Fibroblast of lung (primary cell): Measurements from ENCODE around the gene ABLIM3. TPM values are rescaled to one million over a fixed set of nuclear protein-coding genes. Genes with fewer than 3 reads are reported as not detected.

Source experiments
- DNase-seq, 2 donors: peaks; one replicate each; pipeline versions ENCODE4 v3.0.0 to v3.0.0-alpha.2; 2010; ENCODE audit warnings: low read depth in 2 of 2
- H2AFZ ChIP-seq: 2 replicates; pipeline ENCODE4 v1.5.1; 2012; ENCODE audit warnings: low read length, control low read depth, inconsistent platforms
- H3K27ac ChIP-seq: 2 replicates; pipeline ENCODE4 v1.5.1; 2011; ENCODE audit warnings: low read length, control low read depth; ENCODE audit not compliant: insufficient read depth
- H3K27me3 ChIP-seq: 2 replicates; pipeline ENCODE4 v1.5.1; 2011; ENCODE audit warnings: mild to moderate bottlenecking, low read length; ENCODE audit not compliant: control insufficient read depth, insufficient read depth
- H3K36me3 ChIP-seq: 2 replicates; pipeline ENCODE4 v1.5.1; 2011; ENCODE audit warnings: low read length; ENCODE audit not compliant: control insufficient read depth, insufficient read depth
- H3K4me1 ChIP-seq: 2 replicates; pipeline ENCODE4 v1.5.1; 2011; ENCODE audit warnings: low read length; ENCODE audit not compliant: control insufficient read depth, insufficient read depth; ENCODE audit errors: extremely low read depth
- H3K4me2 ChIP-seq: 2 replicates; pipeline ENCODE4 v1.5.1; 2011; ENCODE audit warnings: low read length, control low read depth; ENCODE audit not compliant: insufficient read depth; ENCODE audit errors: extremely low read depth
- H3K4me3 ChIP-seq, 4 experiments: fragments of 200-600 bp in 1 of 4; sonication (generic) in 1 of 4; replicated peaks in 1 of 4; 2 replicates each; pipeline ENCODE4 v1.5.1; 2011 to 2016; ENCODE audit warnings: low read length in 4 of 4, low read depth in 3 of 4, mild to moderate bottlenecking in 3 of 4, control low read depth in 2 of 4, inconsistent platforms in 1 of 4, mixed read lengths in 1 of 4; ENCODE audit not compliant: insufficient read depth in 1 of 4; ENCODE audit errors: control extremely low read depth in 1 of 4
- H3K79me2 ChIP-seq: 2 replicates; pipeline ENCODE4 v1.5.1; 2012; ENCODE audit warnings: mild to moderate bottlenecking, low read length, inconsistent platforms; ENCODE audit not compliant: control insufficient read depth, insufficient read depth
- H3K9ac ChIP-seq: 2 replicates; pipeline ENCODE4 v1.5.1; 2011; ENCODE audit warnings: mild to moderate bottlenecking, low read length, control low read depth; ENCODE audit not compliant: insufficient read depth
- H3K9me3 ChIP-seq: 2 replicates; pipeline ENCODE4 v1.5.1; 2012; ENCODE audit warnings: low read depth, low read length; ENCODE audit not compliant: control insufficient read depth, insufficient read depth
- H4K20me1 ChIP-seq: 2 replicates; pipeline ENCODE4 v1.5.1; 2011; ENCODE audit warnings: low read length; ENCODE audit not compliant: control insufficient read depth, insufficient read depth; ENCODE audit errors: extremely low read depth
- EZH2 ChIP-seq: IDR thresholded peaks from 2 replicates; pipeline ENCODE4 v1.5.1; 2012; ENCODE audit warnings: low read length, control low read depth, mild to moderate bottlenecking; ENCODE audit errors: missing control alignments
- polyA plus RNA-seq, 2 donors: library from polyadenylated mRNA; depleted of rRNA in 1 of 2; stranded (reverse) in 1 of 2; unstranded in 1 of 2; fragments of >200 nt; gene quantifications; 2 replicates each; pipeline ENCODE4 v1.2.1, GENCODE V29; 2011 to 2012; ENCODE audit warnings: missing spikeins in 1 of 2
- total RNA-seq: library from RNA; depleted of rRNA; stranded (reverse); fragments of >200 nt; gene quantifications from 2 replicates; pipeline ENCODE4 v1.2.1, GENCODE V29; 2014
- TF ChIP-seq, protein P1 (sequence below), 2 donors: IDR thresholded peaks in 1 of 2; conservative IDR thresholded peaks in 1 of 2; 1 replicate in 1 of 2; 2 replicates in 1 of 2; pipeline ENCODE4 v1.5.1; 2011 to 2012; ENCODE audit warnings: low read length in 2 of 2, control low read depth in 1 of 2, inconsistent platforms in 1 of 2, low read depth in 1 of 2, mild to moderate bottlenecking in 1 of 2

Gene ABLIM3
- total and polyA plus RNA-seq, 2 donors (not counting 1 experiment from before 2014, with no cell fraction given), result 48.1 to 49.9 TPM

- no peaks in the 10 kb centered on the region for H3K27me3 ChIP-seq
- H3K9me3 ChIP-seq, result no peaks in the 10 kb centered on the region
- no peaks in the 10 kb centered on the region for H4K20me1 ChIP-seq
- H3K79me2 ChIP-seq, result no peaks in the 10 kb centered on the region
- H3K4me1 ChIP-seq, result peaks cover 64% of the 10 kb centered on the region
- H2AFZ ChIP-seq, result no peak overlapping the region
- peaks cover 11% of the 10 kb centered on the region for H3K36me3 ChIP-seq
- no peak for TF ChIP-seq EZH2
- TF ChIP-seq, protein P1, sequence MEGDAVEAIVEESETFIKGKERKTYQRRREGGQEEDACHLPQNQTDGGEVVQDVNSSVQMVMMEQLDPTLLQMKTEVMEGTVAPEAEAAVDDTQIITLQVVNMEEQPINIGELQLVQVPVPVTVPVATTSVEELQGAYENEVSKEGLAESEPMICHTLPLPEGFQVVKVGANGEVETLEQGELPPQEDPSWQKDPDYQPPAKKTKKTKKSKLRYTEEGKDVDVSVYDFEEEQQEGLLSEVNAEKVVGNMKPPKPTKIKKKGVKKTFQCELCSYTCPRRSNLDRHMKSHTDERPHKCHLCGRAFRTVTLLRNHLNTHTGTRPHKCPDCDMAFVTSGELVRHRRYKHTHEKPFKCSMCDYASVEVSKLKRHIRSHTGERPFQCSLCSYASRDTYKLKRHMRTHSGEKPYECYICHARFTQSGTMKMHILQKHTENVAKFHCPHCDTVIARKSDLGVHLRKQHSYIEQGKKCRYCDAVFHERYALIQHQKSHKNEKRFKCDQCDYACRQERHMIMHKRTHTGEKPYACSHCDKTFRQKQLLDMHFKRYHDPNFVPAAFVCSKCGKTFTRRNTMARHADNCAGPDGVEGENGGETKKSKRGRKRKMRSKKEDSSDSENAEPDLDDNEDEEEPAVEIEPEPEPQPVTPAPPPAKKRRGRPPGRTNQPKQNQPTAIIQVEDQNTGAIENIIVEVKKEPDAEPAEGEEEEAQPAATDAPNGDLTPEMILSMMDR (conservative IDR thresholded peaks at IDR 0.05 in 1 of 2, IDR thresholded peaks at IDR 0.05 in 1 of 2; ENCODE audit: low read depth in 1 of 2, low read length in 2 of 2), result no peak
- H3K9ac ChIP-seq, result no peak overlapping the region
- no peak overlapping the region for H3K4me3 ChIP-seq
- DNase-seq, result no peak
- H3K27ac ChIP-seq, result no peak overlapping the region
- no peak overlapping the region for H3K4me2 ChIP-seq
These were observed 66.5 kb downstream of the ABLIM3 start for GRCh38 chr5:149207831-149208230.

DNA sequence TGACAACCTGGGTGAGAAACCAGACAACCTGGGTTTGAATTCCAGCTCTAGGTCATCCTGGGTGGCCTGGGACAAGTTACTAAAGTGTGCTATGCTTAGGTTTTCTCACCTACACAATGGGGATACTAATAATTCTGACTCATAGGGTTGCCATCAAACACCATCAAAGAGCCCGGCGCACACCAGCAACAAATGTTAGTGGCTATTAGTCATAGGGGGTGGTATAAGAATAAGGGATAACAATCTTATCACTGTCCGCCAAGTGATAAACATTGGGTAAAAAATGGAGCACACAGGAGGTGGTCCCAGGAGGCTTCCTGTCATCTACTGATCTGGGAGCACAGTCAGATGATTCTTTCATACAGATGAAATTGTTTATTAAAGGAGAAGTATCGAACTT, 68.9 kb downstream of the ABLIM3 start:
- H3K79me2 ChIP-seq, result no peaks in the 10 kb centered on the region
- no peaks in the 10 kb centered on the region for H4K20me1 ChIP-seq
- peaks cover 5% of the 10 kb centered on the region for H3K36me3 ChIP-seq
- H3K27me3 ChIP-seq, result no peaks in the 10 kb centered on the region
- H3K9ac ChIP-seq, result no peak overlapping the region
- no peak for TF ChIP-seq EZH2
- TF ChIP-seq, protein P1 (conservative IDR thresholded peaks at IDR 0.05 in 1 of 2, IDR thresholded peaks at IDR 0.05 in 1 of 2; ENCODE audit: low read depth in 1 of 2, low read length in 2 of 2), result no peak
- no peak overlapping the region for H2AFZ ChIP-seq
- peak overlapping the region; percentile 93 for H3K27ac ChIP-seq
- H3K4me2 ChIP-seq, result no peak overlapping the region
- peaks cover 61% of the 10 kb centered on the region for H3K4me1 ChIP-seq
- DNase-seq, result peak; percentile 80 to 90
- H3K9me3 ChIP-seq, result no peaks in the 10 kb centered on the region
- no peak overlapping the region for H3K4me3 ChIP-seq

DNA sequence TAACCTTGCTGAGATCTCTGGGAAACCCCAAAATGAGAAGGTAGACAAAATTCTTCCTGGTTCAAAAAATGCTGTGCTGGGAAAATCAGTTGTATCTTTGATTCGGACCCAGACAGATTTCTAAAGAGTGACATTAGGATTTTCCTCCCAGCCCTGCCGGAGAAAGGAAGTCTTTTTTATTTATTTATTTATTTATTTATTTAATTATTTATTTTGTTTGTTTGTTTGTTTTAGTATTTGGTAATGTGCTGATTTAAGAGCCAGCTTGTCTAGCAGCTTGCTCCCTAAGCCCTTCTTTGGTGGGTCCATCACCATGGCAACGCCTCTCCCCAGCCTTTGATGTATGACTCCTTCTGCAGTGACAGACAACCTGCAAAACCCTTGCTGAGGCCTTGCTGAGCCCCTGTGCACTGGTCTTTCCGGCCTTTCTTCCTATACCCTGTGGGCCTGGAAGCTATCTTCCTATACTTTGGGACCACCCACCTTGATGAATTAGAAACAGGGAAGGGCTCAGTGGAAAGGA, 69.7 kb downstream of the ABLIM3 start:
- peaks cover 5% of the 10 kb centered on the region for H3K36me3 ChIP-seq
- H3K9ac ChIP-seq, result no peak overlapping the region
- H3K4me2 ChIP-seq, result peak overlapping the region; percentile 19
- H3K27me3 ChIP-seq, result no peaks in the 10 kb centered on the region
- peak overlapping the region; percentile 93 for H3K27ac ChIP-seq
- H3K4me1 ChIP-seq, result peaks cover 54% of the 10 kb centered on the region
- no peak overlapping the region for H2AFZ ChIP-seq
- no peaks in the 10 kb centered on the region for H3K79me2 ChIP-seq
- H3K4me3 ChIP-seq, result no peak overlapping the region
- H4K20me1 ChIP-seq, result no peaks in the 10 kb centered on the region
- DNase-seq, result peak in 1 of 2 donors; percentile 47
- H3K9me3 ChIP-seq, result no peaks in the 10 kb centered on the region
- TF ChIP-seq, protein P1 (conservative IDR thresholded peaks at IDR 0.05 in 1 of 2, IDR thresholded peaks at IDR 0.05 in 1 of 2; ENCODE audit: low read depth in 1 of 2, low read length in 2 of 2), result no peak
- no peak for TF ChIP-seq EZH2
